ENCODE measurements around the gene CSPG4.
"Not testable (repeated sequence)": the region's sequence is repeated elsewhere in the genome, so short reads cannot be mapped to it uniquely, and the experiment has no call there.

Gene CSPG4

GRCh38 chr15:75712668-75713337 lies at the start of gene CSPG4:
Gene CSPG4, minus strand, starts transcription at chr15:75712848. Its CDS starts 93 bp downstream, at chr15:75712755.
- DNase-seq (ENCODE audit: low read depth in 3 of 3): no peak

- not testable (repeated sequence) for DNase-seq (ENCODE audit: low read depth in 3 of 3)
Observed at GRCh38 chr15:75762357-75762718, 49.7 kb upstream of the CSPG4 start.

GRCh38 chr15:75761446-75762356 lies 49.1 kb upstream of the CSPG4 start:
- no peak for DNase-seq (ENCODE audit: low read depth in 3 of 3)

- no peak for DNase-seq (ENCODE audit: low read depth in 3 of 3)
Observed at GRCh38 chr15:75760704-75761435, 48.2 kb upstream of the CSPG4 start.

- DNase-seq (ENCODE audit: low read depth in 3 of 3): not testable (repeated sequence)
Observed at GRCh38 chr15:75760131-75760520, 47.5 kb upstream of the CSPG4 start.

GRCh38 chr15:75759416-75760130 lies 46.9 kb upstream of the CSPG4 start:
- DNase-seq (ENCODE audit: low read depth in 3 of 3): no peak

- DNase-seq (ENCODE audit: low read depth in 3 of 3): peak; percentile 32 to 72 (median 37)
Observed at GRCh38 chr15:75758071-75758872, 45.6 kb upstream of the CSPG4 start.

GRCh38 chr15:75754871-75755270 lies 42.2 kb upstream of the CSPG4 start:
- DNase-seq (ENCODE audit: low read depth in 3 of 3): not testable (repeated sequence)

GRCh38 chr15:75753145-75753544 lies 40.5 kb upstream of the CSPG4 start:
- no peak for DNase-seq (ENCODE audit: low read depth in 3 of 3)

GRCh38 chr15:75751891-75752290 lies 39.2 kb upstream of the CSPG4 start:
- no peak for DNase-seq (ENCODE audit: low read depth in 3 of 3)

GRCh38 chr15:75751116-75751875 lies 38.6 kb upstream of the CSPG4 start:
- DNase-seq (ENCODE audit: low read depth in 3 of 3): no peak

GRCh38 chr15:75750261-75751050 lies 37.8 kb upstream of the CSPG4 start:
- DNase-seq (ENCODE audit: low read depth in 3 of 3): no peak

GRCh38 chr15:75749820-75750219 lies 37.2 kb upstream of the CSPG4 start:
- DNase-seq (ENCODE audit: low read depth in 3 of 3): no peak

- DNase-seq (ENCODE audit: low read depth in 3 of 3): peak in 1 of 3 experiments; percentile 46
Observed at GRCh38 chr15:75748882-75749281, 36.2 kb upstream of the CSPG4 start.

- DNase-seq (ENCODE audit: low read depth in 3 of 3): not testable (repeated sequence)
Observed at GRCh38 chr15:75747121-75747520, 34.5 kb upstream of the CSPG4 start.

- no peak for DNase-seq (ENCODE audit: low read depth in 3 of 3)
Observed at GRCh38 chr15:75745305-75745704, 32.7 kb upstream of the CSPG4 start.

GRCh38 chr15:75742346-75742745 lies 29.7 kb upstream of the CSPG4 start:
- not testable (repeated sequence) for DNase-seq (ENCODE audit: low read depth in 3 of 3)

GRCh38 chr15:75739791-75740190 lies 27.1 kb upstream of the CSPG4 start:
- no peak for DNase-seq (ENCODE audit: low read depth in 3 of 3)

- DNase-seq (ENCODE audit: low read depth in 3 of 3): peak; percentile 69 to 91 (median 73)
Observed at GRCh38 chr15:75738647-75739325, 26.1 kb upstream of the CSPG4 start.
